Measurements from ENCODE around the gene CSKMT.

- 0 out of 2 replicates have a peak, but pooled peaks have one; percentile 37 for TF ChIP-seq POLR2A (IDR thresholded peaks at IDR 0.05; ENCODE audit: low read depth, low read length)
- no peak; the same call in 1 of the 2 replicates for TF ChIP-seq TAF1 (IDR thresholded peaks at IDR 0.05; ENCODE audit: low read depth, low read length)
- TF ChIP-seq POLR2AphosphoS5 (IDR thresholded peaks at IDR 0.05; ENCODE audit: low read depth, low read length): no peak; the same call in 1 of the 2 replicates
- TF ChIP-seq POU2F2 (IDR thresholded peaks at IDR 0.05; ENCODE audit: low read depth, low read length): no peak
These were observed 6.1 kb downstream of the CSKMT start for GRCh38 chr11:62671236-62671607.
